ENCODE measurements around the gene TMEM269.

The TMEM269 gene

DNA sequence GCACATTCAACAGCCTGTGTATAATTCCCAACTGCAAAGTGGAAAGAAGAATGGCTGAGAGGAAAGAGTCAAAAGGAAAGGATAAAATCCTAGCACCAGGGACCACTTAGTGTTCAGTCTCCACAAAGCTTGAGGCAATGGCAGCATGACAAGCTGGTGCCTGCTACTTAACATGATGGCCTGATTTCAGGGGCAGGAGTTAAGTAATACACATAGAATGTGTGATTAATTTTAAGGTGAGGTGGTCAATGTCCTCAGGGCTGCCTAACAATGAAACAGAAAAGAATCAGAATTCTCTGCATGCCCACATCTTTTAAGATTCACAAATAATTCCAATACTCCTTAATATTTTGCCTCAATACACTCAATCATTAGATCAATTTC is 26.9 kb upstream of the TMEM269 start:
- Histone ChIP-seq H3K4me1 (ENCODE audit: insufficient read depth, poor library complexity, severe bottlenecking) (no peaks in the 10 kb centered on the region), H3K36me3 (ENCODE audit: low read depth) (peaks cover 57% of the 10 kb centered on the region), H3K27ac (ENCODE audit: poor library complexity, severe bottlenecking) (no peak overlapping the region), H3K4me3 (ENCODE audit: severe bottlenecking) (no peak overlapping the region), H3K27me3 (ENCODE audit: insufficient read depth, poor library complexity, severe bottlenecking) (no peaks in the 10 kb centered on the region), H3K9me3 (ENCODE audit: severe bottlenecking) (no peaks in the 10 kb centered on the region)
- DNase-seq (ENCODE audit: low spot score) (no peak), ATAC-seq (ENCODE audit: low read depth) (no peak)
- TF ChIP-seq, protein P1, sequence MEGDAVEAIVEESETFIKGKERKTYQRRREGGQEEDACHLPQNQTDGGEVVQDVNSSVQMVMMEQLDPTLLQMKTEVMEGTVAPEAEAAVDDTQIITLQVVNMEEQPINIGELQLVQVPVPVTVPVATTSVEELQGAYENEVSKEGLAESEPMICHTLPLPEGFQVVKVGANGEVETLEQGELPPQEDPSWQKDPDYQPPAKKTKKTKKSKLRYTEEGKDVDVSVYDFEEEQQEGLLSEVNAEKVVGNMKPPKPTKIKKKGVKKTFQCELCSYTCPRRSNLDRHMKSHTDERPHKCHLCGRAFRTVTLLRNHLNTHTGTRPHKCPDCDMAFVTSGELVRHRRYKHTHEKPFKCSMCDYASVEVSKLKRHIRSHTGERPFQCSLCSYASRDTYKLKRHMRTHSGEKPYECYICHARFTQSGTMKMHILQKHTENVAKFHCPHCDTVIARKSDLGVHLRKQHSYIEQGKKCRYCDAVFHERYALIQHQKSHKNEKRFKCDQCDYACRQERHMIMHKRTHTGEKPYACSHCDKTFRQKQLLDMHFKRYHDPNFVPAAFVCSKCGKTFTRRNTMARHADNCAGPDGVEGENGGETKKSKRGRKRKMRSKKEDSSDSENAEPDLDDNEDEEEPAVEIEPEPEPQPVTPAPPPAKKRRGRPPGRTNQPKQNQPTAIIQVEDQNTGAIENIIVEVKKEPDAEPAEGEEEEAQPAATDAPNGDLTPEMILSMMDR (IDR thresholded peaks at IDR 0.05; ENCODE audit: poor library complexity, severe bottlenecking): no peak

DNA sequence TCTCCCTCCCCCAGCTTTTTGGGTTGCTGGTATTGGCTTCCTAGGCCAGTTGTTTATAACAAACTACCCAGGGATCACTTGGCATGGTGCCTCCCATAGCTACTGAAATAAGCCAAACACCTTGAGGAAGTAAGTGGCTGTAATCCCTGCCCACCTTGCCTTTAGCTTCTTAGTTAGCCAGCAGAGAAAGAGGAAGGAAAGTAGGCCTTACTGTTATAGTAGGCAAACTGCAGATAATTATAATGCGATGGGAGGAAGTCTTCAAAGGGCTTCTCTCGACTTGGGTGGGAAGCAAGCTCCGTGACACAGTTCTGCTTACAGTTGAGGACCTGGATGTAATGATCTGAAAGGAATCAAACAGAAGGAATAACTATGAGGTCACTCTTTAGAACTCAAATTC is 26.1 kb upstream of the TMEM269 start:
- Histone ChIP-seq H3K27ac (ENCODE audit: poor library complexity, severe bottlenecking) (no peak overlapping the region), H3K4me3 (ENCODE audit: severe bottlenecking) (no peak overlapping the region), H3K4me1 (ENCODE audit: insufficient read depth, poor library complexity, severe bottlenecking) (no peaks in the 10 kb centered on the region), H3K27me3 (ENCODE audit: insufficient read depth, poor library complexity, severe bottlenecking) (no peaks in the 10 kb centered on the region), H3K36me3 (ENCODE audit: low read depth) (peaks cover 50% of the 10 kb centered on the region), H3K9me3 (ENCODE audit: severe bottlenecking) (no peaks in the 10 kb centered on the region)
- ATAC-seq (ENCODE audit: low read depth) (no peak), DNase-seq (ENCODE audit: low spot score) (no peak)
- TF ChIP-seq, protein P1 (IDR thresholded peaks at IDR 0.05; ENCODE audit: poor library complexity, severe bottlenecking): no peak

DNA sequence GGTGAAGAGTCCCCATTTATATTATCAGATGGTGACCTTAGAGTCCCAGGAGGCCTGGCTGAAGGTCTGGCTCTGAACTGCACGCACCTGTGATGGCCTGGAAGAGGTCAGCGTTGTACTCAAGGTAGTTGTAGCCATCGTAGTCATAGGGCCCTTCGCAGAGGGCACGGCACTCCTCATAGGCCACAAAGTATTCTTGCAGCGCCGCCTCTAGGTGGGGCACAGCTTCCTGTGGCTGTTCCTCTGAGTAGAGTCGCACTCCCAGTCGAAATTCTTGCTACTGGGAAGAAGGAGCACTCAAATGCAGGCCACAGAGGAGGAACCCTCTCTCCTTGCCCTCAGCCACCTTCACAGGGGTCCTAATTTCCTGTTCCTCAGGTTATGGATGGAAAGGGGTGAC is 25.7 kb upstream of the TMEM269 start:
- H3K9me3 ChIP-seq (ENCODE audit: severe bottlenecking): no peaks in the 10 kb centered on the region
- H3K27ac ChIP-seq (ENCODE audit: poor library complexity, severe bottlenecking): no peak overlapping the region
- ATAC-seq (ENCODE audit: low read depth): no peak
- TF ChIP-seq, protein P1 (IDR thresholded peaks at IDR 0.05; ENCODE audit: poor library complexity, severe bottlenecking): no peak
- DNase-seq (ENCODE audit: low spot score): no peak
- H3K4me3 ChIP-seq (ENCODE audit: severe bottlenecking): no peak overlapping the region
- H3K27me3 ChIP-seq (ENCODE audit: insufficient read depth, poor library complexity, severe bottlenecking): no peaks in the 10 kb centered on the region
- peaks cover 47% of the 10 kb centered on the region for H3K36me3 ChIP-seq (ENCODE audit: low read depth)
- no peaks in the 10 kb centered on the region for H3K4me1 ChIP-seq (ENCODE audit: insufficient read depth, poor library complexity, severe bottlenecking)

DNA sequence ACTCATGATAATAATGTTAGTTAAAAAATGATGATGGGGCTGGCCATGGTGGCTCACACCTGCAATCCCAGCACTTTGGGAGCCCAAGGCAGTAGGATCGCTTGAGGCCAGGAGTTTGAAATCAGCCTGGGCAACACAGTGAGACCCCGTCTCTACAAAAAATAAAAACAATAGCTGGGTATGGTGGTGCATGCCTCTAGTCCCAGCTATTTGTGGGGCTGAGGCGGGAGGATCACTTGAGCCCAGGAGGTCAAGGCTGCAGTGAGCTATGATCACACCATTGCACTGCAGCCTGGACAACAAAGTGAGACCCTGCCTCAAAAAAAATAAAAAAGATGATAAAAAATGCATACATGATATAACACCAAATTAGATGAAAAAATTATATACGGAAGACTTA is 23.2 kb upstream of the TMEM269 start:
- TF ChIP-seq, protein P1 (IDR thresholded peaks at IDR 0.05; ENCODE audit: poor library complexity, severe bottlenecking): no peak
- no peak for ATAC-seq (ENCODE audit: low read depth)
- H3K4me1 ChIP-seq (ENCODE audit: insufficient read depth, poor library complexity, severe bottlenecking): no peaks in the 10 kb centered on the region
- no peak overlapping the region for H3K27ac ChIP-seq (ENCODE audit: poor library complexity, severe bottlenecking)
- H3K27me3 ChIP-seq (ENCODE audit: insufficient read depth, poor library complexity, severe bottlenecking): no peaks in the 10 kb centered on the region
- DNase-seq (ENCODE audit: low spot score): no peak
- H3K4me3 ChIP-seq (ENCODE audit: severe bottlenecking): no peak overlapping the region
- peaks cover 24% of the 10 kb centered on the region for H3K36me3 ChIP-seq (ENCODE audit: low read depth)
- no peaks in the 10 kb centered on the region for H3K9me3 ChIP-seq (ENCODE audit: severe bottlenecking)

DNA sequence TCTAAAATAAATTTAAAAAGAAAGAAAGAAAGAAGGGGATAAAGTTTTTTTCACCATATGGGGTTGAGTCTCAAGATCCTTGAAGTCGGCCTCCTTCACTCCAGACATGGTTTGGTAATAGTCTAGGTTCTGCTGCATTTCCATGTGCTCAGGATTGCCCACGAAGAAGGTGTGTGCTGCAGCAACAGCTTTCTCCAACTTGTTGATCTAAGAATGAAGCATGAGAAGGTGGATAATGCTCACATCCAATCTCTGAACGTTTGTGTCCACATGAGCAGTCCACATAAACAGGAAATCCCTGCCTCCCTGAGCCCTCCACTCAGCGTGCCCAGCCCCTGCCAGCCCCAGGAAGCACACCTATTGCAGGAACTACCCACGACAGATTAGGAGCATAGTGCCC is 22.5 kb upstream of the TMEM269 start:
- Histone ChIP-seq H3K36me3 (ENCODE audit: low read depth) (peaks cover 22% of the 10 kb centered on the region), H3K9me3 (ENCODE audit: severe bottlenecking) (no peaks in the 10 kb centered on the region), H3K4me3 (ENCODE audit: severe bottlenecking) (no peak overlapping the region), H3K27ac (ENCODE audit: poor library complexity, severe bottlenecking) (no peak overlapping the region), H3K4me1 (ENCODE audit: insufficient read depth, poor library complexity, severe bottlenecking) (no peaks in the 10 kb centered on the region), H3K27me3 (ENCODE audit: insufficient read depth, poor library complexity, severe bottlenecking) (no peaks in the 10 kb centered on the region)
- TF ChIP-seq, protein P1 (IDR thresholded peaks at IDR 0.05; ENCODE audit: poor library complexity, severe bottlenecking): no peak
- no peak for DNase-seq (ENCODE audit: low spot score)
- no peak for ATAC-seq (ENCODE audit: low read depth)

Measured in RWPE2 (cell line).